ENCODE measurements around the gene SLC9A9.

The SLC9A9 gene

DNA sequence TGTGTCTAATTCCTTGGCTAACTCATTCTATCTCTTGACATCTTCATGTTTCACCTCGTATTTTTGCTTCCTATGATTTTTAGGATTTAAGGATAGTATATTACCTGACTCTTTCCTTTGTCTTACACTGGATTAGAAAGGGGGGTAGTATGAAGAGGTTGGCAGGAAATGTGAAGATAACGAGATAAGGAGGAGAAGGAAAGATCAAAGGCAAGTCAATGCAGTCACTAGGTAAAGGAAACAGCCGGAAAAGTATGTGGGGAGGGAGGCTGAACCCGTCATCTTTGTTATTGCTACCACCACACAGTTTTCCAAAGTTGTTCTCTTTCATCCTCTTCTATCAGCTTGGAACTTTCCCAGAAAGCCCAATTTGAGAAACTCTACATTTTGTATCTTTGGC is 90.6 kb downstream of the SLC9A9 start:
- DNase-seq (ENCODE audit: low read depth in 2 of 2): no peak

DNA sequence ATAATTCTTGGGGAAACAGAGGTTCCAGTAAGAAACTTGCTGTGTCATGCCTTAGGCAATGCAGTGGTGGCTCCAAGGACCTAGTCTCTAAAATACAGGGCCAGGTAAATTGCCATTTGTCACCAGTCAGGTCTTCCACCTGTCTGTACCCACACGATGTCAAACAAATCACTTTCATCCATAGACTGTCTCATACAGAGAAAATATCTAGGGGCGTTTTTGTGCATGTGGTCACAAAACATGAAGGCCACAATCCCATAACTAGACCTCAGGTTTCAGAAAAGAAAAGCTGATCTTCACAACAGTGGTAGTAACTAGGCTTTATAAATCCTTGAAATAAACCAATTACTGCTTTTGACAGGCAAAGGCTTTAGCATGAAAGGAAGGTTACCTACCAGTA is 92.3 kb downstream of the SLC9A9 start:
- DNase-seq (ENCODE audit: low read depth in 2 of 2): no peak

DNA sequence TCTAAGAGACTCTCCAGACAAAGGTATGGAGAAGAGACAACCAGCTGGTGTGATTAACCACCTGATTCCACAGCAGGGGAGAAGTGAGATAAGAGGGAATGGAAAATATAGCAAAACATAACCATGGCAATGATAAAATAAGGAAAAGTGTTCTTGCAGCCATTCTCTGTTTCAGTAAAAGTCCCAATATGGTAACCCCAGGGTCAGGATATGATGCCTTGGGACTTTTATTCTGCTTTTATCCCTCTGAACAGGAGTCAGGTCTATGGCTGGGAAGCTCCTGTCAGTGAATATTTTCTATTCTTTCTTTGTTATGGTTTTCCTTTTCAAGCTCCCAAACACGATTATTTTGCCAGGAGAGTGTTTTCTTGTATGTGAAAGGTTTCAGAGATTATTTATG is 94.2 kb downstream of the SLC9A9 start:
- DNase-seq (ENCODE audit: low read depth in 2 of 2): no peak

DNA sequence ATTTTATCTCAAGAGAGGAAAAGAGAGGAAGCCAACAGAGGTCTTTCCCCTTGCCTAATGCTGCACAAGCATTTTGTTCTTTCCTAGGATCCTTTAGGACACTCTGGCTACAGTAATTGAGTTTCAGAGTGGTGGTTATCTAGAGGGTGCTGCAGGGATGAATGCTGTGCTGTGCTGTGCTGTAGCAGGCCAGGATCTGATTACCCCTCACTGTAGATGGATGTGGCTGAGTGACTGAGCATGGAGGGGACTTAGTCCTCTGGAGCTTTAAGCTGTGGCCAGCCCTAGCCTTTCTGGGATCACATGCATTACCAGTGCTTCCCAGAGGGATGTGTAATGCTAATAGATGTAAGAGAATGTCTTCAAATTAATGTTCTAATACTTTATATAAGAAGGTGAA is 94.8 kb downstream of the SLC9A9 start:
- DNase-seq (ENCODE audit: low read depth in 2 of 2): no peak

DNA sequence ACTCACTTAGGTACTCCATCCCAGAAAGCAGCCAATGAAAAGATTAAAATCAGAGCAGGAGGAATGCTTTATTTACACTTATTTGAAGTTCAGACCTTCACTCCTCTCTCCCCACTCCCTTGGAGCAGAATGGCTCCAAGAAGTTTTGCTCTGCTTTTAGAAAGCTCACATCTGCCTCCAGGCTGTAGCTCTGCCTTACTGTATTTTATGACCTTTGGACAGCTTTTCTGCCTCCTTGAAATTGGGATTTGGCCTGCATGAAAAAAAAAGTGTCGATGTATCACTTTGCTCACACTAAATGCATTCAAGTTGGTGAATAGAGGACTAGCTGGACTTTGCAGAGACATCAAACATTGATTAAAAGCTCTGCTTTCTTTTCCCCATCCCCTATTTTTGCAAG is 95.3 kb downstream of the SLC9A9 start:
- DNase-seq (ENCODE audit: low read depth in 2 of 2): no peak

DNA sequence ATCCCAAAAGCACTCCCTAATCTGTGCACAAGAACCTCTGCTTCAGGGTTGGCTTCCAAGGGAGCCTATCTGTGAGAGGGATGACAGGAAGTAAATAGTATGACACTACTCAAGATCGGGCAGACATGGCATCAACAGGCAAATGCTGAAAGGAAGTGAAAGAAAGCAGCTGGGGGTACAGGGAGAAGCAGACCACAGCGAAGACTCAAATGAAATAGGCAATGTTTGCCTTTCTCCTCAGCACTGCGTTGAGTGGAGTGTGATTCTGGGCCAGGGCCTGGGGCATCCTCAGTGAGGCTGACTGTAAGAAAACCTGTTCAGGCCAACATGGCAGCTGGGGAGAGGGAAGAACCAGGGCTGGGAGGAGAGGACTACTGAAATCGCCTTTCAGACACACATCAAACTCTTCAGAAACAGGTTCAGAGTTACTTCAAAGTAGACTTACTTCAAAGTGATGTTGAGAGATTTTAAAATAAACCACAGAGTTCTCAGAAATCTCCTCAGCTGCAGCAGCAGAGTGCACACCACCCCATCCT is 96.6 kb downstream of the SLC9A9 start:
- no peak for DNase-seq (ENCODE audit: low read depth in 2 of 2)

DNA sequence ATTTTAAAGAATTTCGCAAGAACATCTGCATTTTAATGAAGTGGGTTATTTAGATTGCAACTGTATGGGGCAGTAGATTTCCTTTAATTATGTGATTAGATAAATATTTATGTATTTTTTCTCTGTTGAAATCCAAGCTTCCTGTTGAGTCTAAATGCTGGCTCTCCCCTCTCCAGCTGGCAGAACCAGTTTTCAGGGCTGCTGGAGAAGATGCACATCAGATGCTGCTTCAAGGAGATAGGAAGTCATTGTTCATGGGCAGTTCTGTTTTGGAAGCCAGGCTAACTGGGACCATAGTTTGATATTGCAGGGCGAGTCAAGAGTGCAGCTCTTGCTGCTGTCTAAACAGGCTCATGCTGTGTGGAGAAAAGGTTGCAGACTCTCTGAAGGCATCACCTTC is 97.4 kb downstream of the SLC9A9 start:
- DNase-seq (ENCODE audit: low read depth in 2 of 2): no peak

DNA sequence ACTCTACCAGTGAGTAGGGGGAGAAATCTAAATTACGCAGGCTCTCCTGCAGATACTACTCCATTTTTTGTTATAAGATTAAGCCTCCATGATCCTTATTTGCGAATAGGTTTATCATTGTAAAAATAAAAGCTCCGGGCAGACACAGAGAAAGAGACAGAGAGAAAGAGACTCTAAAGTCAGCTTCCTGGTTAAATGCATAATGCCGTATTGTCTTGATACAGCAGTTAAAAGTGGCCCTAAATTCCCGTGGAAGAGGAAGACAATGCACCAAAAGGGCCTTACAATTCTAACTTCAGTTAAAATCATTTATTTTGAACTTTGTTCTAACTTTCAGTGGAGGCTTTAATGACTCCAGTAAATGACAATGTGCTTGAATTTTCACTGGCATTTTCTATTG is 98.3 kb downstream of the SLC9A9 start:
- no peak for DNase-seq (ENCODE audit: low read depth in 2 of 2)

DNA sequence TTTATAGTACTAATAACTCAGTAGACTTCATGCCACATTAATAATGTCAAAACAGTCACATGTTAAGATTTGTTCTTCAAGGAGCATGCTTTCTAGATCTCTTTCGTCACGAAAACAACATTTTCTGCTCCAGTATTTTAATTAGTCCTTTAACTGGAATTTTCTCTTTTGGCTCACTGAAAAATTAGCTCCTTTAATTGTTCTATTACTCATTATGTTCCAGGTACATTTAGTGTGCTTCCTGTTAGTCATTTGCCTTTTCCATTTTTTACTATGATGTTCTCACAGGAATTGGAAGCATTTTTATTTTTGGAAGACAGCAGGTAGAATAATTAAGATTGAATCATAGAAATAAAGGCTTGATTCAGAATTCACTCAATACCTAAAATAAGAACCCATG is 111.2 kb downstream of the SLC9A9 start:
- DNase-seq (ENCODE audit: low read depth in 2 of 2): no peak

DNA sequence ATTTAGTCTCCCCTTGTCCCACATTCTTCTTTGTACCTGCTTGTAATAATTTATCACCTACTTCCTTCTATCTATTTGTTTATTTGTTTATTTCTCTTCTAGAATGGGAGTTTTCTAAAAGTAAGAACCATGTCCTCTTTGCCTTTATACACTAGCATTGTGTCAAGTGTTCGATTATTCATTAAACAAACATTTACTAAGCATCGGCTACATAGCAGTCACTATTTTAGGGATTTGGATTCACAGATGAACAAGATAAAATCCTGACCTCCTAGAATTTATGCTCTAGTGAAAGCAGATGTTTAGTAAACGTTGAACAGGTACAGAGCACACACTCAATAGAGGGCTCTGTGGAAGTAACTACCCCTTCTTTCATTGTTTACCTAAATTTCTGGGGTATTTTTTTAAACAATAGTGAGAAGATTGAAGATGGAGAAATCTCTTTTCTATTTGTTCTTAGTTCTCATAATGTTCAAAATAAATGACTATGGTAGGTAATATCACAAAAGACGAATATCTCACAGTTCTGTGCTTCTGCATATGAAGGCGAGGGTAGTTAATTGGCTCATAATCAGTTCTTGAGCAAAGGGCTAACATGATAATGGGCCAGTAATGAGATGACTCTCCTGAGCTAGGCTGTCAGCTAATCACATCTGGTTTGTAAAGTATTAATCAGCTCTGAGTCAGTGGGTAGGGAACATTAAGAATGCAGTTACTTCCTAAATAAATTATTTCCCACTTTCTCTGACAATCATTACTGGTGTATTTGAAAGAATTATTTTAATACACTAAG is 111.9 kb downstream of the SLC9A9 start:
- no peak for DNase-seq (ENCODE audit: low read depth in 2 of 2)

DNA sequence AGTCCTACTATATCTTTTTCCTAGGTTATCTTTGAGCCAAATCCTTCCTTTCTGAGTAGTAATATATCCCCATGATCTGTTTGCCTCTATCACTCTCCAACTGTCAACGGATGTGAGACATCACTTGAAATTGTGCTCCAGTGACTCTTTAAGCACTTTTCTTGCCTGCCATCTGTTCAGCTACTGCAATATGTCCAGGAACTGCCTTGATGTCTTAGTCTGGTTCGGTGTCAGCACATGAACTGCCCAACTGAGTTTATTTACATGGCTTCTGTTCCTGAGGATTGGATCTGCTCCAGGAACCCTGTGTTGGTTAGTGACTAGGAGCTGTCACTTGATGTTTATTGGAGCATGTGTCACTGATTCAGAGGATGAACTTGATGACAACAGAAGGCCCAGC is 116.5 kb downstream of the SLC9A9 start:
- DNase-seq (ENCODE audit: low read depth in 2 of 2): no peak

DNA sequence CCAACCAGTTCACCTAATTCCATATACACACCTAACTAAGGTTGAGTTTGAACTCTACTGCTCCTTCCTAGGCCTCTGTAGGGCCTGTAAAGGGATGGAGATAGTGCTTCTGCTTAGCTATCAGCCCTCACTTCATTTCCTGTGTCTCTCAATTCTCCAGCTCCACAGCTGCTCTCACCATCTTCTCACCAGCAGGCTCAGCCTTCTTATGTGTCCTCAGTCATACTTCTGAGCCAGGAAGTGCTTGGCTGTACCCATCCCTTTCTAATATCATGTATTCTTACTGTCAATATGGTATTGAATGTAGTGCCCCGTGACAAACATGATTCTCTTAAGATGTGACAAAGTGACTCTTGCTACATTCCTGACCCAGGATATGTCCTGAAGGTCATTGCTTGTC is 116.9 kb downstream of the SLC9A9 start:
- no peak for DNase-seq (ENCODE audit: low read depth in 2 of 2)

DNA sequence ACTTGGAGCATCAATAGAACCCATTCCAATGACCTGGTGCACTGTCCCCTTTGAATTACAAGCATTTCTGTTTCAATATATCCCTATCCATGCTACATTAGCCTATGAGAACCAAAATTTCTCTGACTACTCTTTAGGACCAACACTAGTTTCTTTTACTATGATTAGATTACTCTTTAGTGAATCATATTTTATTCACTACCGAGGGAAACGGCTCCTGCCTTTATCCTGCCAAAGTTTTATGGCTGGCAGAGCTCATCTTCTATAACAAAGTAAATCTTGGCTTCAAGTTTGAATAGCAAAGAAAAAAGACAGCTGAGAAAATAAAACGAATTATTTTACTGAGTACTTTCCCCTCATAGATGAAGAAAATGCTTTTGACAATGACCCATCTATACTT is 120.9 kb downstream of the SLC9A9 start:
- no peak for DNase-seq (ENCODE audit: low read depth in 2 of 2)

DNA sequence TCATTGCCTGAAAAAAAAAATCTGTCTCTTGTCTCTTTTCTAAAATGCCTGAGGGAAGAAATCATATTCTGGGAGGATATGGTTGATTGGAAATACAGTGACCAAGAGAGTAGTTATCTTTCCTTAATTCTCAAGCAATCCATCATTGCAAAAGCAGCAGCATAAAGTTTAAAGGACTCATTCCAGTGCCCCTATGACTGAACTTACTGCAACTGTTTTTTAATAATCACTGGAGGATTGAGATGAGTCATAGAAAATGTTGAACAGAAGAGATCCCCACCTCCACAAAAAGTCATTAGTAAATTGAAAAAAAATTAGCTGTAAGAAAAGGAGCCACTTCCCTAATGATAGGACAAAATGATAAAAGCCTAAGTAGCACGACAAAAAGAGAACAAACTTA is 121.5 kb downstream of the SLC9A9 start:
- DNase-seq (ENCODE audit: low read depth in 2 of 2): no peak

DNA sequence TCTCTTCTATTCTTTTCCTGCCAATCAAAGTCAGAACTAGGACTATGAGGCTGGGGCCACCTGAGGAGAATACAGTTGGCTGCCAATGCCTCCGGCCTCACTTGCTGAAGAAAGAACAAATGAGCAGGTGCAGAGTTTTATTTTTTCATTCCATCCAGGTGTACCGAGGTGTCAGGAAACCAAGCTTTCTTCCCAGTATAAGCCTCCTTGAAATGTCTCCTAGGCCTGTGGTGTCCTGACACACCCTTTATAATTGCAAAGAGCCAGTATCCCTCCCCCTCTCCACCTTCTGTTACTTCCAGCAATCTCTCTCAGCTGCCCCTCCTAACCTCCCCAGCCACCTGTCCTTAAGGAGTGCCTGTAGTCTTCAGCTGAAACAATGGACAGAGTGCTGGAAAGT is 127.9 kb downstream of the SLC9A9 start:
- DNase-seq (ENCODE audit: low read depth in 2 of 2): no peak

DNA sequence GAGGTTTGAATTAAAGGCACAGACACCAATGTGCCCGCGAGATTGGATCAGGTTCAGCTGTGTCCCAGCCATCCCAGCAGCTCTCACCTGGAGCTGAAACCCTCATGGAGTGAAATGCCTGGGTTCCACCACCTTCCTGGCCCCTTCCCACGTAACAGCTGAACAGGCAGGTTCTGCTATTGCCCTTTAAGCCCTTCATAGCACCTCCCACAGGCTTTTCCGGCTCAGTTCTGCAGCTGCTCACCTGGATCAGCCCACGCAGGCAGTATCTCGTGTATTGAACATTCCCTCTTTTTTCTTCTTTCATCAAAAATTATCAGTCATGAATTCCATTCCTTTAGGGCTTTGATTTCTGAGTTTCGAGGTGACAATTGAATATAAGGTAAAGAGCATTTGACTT is 129.8 kb downstream of the SLC9A9 start:
- no peak for DNase-seq (ENCODE audit: low read depth in 2 of 2)

DNA sequence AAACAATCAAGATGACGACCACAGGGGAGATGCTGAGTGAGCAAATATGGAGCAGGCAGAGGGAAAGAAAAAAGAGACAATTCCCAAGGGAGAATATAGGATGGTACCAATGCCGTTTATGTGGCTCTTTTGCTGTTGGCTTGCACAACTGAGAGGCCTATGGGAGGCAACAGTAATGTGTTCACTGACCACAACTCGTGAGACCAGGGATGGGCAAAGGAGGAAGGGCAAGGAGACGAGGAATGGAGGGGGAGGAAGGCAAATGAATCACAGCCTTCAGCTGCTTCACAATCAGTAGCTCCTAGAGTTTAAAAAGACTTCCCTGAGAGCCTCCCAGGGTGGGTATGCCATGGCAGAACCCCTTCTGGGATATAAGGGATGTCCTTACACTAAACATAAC is 131.5 kb downstream of the SLC9A9 start:
- no peak for DNase-seq (ENCODE audit: low read depth in 2 of 2)

DNA sequence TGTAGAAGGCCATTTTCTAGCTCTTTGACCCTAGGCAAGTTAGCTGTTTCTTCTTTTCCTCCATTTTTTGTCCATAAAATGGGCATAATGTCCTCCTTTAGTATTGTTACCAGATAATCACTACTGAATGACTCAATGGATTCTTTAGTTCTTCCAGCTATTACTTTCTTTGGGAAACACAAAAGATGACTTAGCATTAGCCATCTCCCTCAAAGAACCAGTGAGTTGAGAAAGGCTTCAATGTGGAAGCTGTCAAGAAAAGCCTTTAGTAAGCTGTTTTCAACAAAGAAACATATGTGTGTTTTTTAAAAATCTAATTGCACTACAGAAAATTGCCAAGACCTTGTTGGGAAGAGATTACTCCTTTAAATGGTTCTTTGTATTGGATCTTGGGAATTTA is 135.7 kb downstream of the SLC9A9 start:
- DNase-seq (ENCODE audit: low read depth in 2 of 2): no peak

DNA sequence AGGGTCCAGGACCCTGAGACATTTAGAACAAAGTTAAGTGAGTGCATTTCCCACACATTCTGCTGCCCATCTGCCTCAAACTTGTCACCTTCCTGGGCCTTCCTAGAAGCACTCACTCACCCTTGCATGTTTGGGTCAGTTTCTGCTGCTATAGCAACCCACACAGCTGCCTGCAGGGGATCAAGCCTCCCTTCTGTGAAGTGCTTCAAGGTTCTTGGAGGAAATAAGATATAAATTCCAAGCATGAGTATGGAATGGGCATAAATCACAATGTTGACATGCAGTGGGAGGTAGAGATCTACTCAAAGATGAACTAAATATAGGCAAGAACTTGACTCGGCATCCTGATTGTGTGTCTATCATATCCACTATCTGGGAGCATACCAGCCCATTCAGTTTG is 140.4 kb downstream of the SLC9A9 start:
- DNase-seq (ENCODE audit: low read depth in 2 of 2): no peak

DNA sequence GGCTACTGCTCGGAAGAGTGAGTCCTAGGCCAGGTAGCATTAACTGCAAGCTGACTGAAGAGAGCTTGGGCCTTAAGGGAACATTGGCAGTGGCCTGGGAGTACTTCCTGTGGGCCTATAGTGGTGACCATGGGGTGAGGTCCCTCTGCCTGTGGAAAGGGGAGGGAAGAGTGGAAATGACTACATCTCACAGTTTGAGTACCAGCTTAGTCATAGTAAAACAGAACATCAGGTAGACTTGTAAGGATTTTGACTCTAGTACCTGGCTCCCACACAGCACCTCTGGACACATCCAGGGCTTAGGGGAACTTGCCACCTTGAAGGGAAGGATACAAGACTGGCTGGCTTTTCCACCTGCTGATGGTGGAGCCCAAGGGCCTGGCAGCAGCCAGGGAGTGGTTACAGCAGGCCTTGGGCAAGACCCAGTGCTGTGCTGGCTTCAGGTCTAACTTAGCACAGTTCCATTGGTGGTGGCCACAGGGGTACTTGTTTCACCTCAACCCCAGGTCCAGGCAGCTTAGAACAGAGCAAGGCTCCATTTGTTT is 147.8 kb downstream of the SLC9A9 start:
- no peak for DNase-seq (ENCODE audit: low read depth in 2 of 2)

DNA sequence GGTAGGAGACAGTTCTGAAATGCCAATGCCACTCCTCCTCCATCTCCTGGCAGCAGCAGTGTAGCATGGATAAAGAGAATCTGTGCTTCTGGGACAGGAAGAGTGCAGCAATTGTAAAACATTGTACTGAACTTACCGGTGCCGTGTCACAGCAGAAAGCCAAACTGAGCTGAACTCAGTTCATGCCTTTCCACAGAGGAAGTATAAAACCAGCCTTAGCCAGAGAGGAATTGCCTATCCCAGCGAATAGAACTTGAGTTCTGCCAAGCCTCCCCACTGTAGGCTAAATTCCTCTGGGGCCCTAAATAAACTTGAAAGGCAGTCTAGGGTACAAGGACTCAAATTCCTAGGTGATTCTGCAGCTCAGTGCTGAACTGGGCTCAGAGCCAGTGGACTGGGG is 148.8 kb downstream of the SLC9A9 start:
- DNase-seq (ENCODE audit: low read depth in 2 of 2): no peak

DNA sequence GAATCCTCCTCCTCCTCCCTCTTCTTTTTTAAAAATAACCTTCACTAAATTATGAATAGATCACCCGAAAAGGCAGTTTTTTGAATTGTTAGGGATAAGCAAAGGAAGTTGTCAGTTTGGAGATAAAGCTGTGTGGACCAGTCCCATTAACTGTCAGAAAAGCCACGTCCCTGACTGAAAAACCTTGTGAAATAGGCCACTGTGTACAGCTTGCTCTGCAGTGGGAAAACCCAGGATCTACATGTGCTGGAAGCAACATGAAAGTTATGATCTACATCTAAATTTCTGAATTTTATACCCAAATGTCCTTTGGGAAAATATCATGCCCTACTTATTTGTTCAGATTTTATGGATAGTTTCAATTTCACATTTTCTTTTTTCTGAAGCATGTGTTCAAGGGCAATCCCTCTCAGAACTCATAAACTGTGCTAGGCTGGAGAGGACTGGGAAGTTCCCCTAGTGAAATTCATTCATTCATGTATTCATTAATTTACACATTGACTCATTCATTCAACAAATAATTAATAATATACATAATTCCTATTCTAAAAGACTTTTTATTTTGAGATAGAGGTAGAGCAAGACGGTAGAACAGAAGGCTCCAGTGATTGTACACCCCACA is 149.5 kb downstream of the SLC9A9 start:
- DNase-seq (ENCODE audit: low read depth in 2 of 2): no peak

DNA sequence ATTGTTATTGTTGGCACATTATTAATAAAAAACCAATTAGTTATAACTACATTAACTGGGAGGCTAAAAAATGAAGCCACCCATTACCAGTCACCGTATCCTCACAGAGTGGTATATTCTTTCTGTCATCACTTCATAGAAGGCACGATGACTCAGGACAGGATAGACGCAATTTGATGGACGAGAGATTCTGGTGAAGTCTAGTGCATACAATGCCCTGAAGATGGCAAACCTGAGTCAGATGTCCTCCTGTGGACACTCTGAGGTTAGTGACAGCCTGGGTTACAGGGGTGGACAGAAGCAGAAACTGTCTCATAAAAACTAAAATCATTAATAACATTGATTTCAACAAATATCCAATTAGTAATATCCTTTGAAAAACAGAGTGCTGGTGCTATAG is 150.3 kb downstream of the SLC9A9 start:
- no peak for DNase-seq (ENCODE audit: low read depth in 2 of 2)
